Activated CD4-positive, alpha-beta T cell treated with anti-CD3 and anti-CD28 coated beads, Interleukin-2, amount 10 ng/mL, durations not matched to agents 7 days and 5 days (primary cell): Measurements from ENCODE around the gene FAM240A. TPM values are rescaled to one million over a fixed set of nuclear protein-coding genes. Genes with fewer than 3 reads are reported as not detected.

Experiments
- CTCF ChIA-PET: fragments of 350-600 bp; sonication (Branson Sonifier 250); formaldehyde crosslinking; loops from one replicate; lab custom pipeline; 2021; ENCODE audit warnings: antibody characterized with exemption; lab: Charles Lee
- POLR2A ChIA-PET: fragments of 350-600 bp; sonication (Branson Sonifier 250); formaldehyde crosslinking; loops from one replicate; lab custom pipeline; 2021; ENCODE audit warnings: antibody characterized with exemption; lab: Charles Lee
- DNase-seq: peaks from one replicate; pipeline ENCODE4 v3.0.0-alpha.2; 2020
- H3K27ac Mint-ChIP-seq: one replicate; pipeline ENCODE4 v1.8.0; 2021; ENCODE audit warnings: mild to moderate bottlenecking, moderate library complexity, mixed read lengths
- H3K27me3 Mint-ChIP-seq: one replicate; pipeline ENCODE4 v1.8.0; 2021; ENCODE audit warnings: mixed read lengths
- H3K36me3 Mint-ChIP-seq: one replicate; pipeline ENCODE4 v1.8.0; 2021; ENCODE audit warnings: low read depth, mixed read lengths
- H3K4me1 Mint-ChIP-seq: one replicate; pipeline ENCODE4 v1.8.0; 2021; ENCODE audit warnings: mixed read lengths
- H3K4me3 Mint-ChIP-seq: one replicate; pipeline ENCODE4 v1.8.0; 2021; ENCODE audit warnings: mild to moderate bottlenecking, moderate library complexity, mixed read lengths
- H3K9me3 Mint-ChIP-seq: one replicate; pipeline ENCODE4 v1.8.0; 2021; ENCODE audit warnings: mixed read lengths
- total RNA-seq, 2 experiments: library from RNA; stranded (reverse); gene quantifications; one replicate each; pipeline ENCODE4 v1.2.3, GENCODE V29; 2021

The FAM240A gene
- total RNA-seq, 2 experiments from 2014 or later, result not detected

- CTCF ChIA-PET, result no interaction called here
- no peaks in the 10 kb centered on the region for H3K36me3 Mint-ChIP-seq
These were observed 57.9 kb downstream of the FAM240A start for GRCh38 chr3:46670000-46670890.

GRCh38 chr3:46670891-46671427 is 58.6 kb downstream of the FAM240A start:
- DNase-seq, result no peak
- no peak overlapping the region for H3K4me3 Mint-ChIP-seq
- POLR2A ChIA-PET, result no interaction called here
- H3K4me1 Mint-ChIP-seq, result no peaks in the 10 kb centered on the region
- H3K27ac Mint-ChIP-seq, result no peak overlapping the region
- no peaks in the 10 kb centered on the region for H3K36me3 Mint-ChIP-seq
- no peaks in the 10 kb centered on the region for H3K9me3 Mint-ChIP-seq
- no peaks in the 10 kb centered on the region for H3K27me3 Mint-ChIP-seq
- CTCF ChIA-PET, result interaction anchor here (0.7 kb wide), 1 partner anchor 41 kb away, joined by 4 read pairs; no protein-coding TSS in a partner anchor

More at GRCh38 chr3:46670000-46670890, 57.9 kb downstream of the FAM240A start:
- no peak overlapping the region for H3K27ac Mint-ChIP-seq
- H3K27me3 Mint-ChIP-seq, result no peaks in the 10 kb centered on the region
- H3K4me1 Mint-ChIP-seq, result no peaks in the 10 kb centered on the region
- H3K9me3 Mint-ChIP-seq, result no peaks in the 10 kb centered on the region
- POLR2A ChIA-PET, result no interaction called here
- no peak for DNase-seq
- no peak overlapping the region for H3K4me3 Mint-ChIP-seq

- Mint-ChIP-seq H3K27me3 (no peaks in the 10 kb centered on the region), H3K4me3 (no peak overlapping the region), H3K27ac (no peak overlapping the region), H3K4me1 (no peaks in the 10 kb centered on the region), H3K36me3 (no peaks in the 10 kb centered on the region), H3K9me3 (no peaks in the 10 kb centered on the region)
- ChIA-PET CTCF (interaction anchor here (0.5 to 1.0 kb wide), 3 partner anchors 11 to 573 kb away, joined by 4 to 5 read pairs (median 4); no protein-coding TSS in a partner anchor), POLR2A (no interaction called here)
- DNase-seq, result no peak
These were observed 59.4 kb downstream of the FAM240A start for GRCh38 chr3:46671541-46672348.

- Mint-ChIP-seq H3K27ac (no peak overlapping the region), H3K27me3 (no peaks in the 10 kb centered on the region), H3K4me1 (no peaks in the 10 kb centered on the region), H3K4me3 (no peak overlapping the region), H3K9me3 (no peaks in the 10 kb centered on the region), H3K36me3 (no peaks in the 10 kb centered on the region)
- ChIA-PET POLR2A (no interaction called here), CTCF (interaction anchor here (1.0 kb wide), 1 partner anchor 11 kb away, joined by 4 read pairs; no protein-coding TSS in a partner anchor)
- DNase-seq, result no peak
These were observed 60.0 kb downstream of the FAM240A start for GRCh38 chr3:46672349-46672695.

GRCh38 chr3:46673151-46674030 is 61.1 kb downstream of the FAM240A start:
- ChIA-PET POLR2A (no interaction called here), CTCF (interaction anchor here (1.0 kb wide), 1 partner anchor 12 kb away, joined by 4 read pairs; no protein-coding TSS in a partner anchor)
- DNase-seq, result no peak
- Mint-ChIP-seq H3K4me1 (no peaks in the 10 kb centered on the region), H3K27me3 (no peaks in the 10 kb centered on the region), H3K27ac (no peak overlapping the region), H3K4me3 (no peak overlapping the region), H3K9me3 (no peaks in the 10 kb centered on the region), H3K36me3 (no peaks in the 10 kb centered on the region)

GRCh38 chr3:46674031-46674845 is 61.9 kb downstream of the FAM240A start:
- Mint-ChIP-seq H3K27ac (no peak overlapping the region), H3K9me3 (no peaks in the 10 kb centered on the region), H3K27me3 (no peaks in the 10 kb centered on the region), H3K36me3 (no peaks in the 10 kb centered on the region), H3K4me1 (no peaks in the 10 kb centered on the region), H3K4me3 (no peak overlapping the region)
- ChIA-PET POLR2A (no interaction called here), CTCF (interaction anchor here (0.7 to 1.6 kb wide), 3 partner anchors 11 to 44 kb away, joined by 3 to 4 read pairs (median 3); no protein-coding TSS in a partner anchor)
- no peak for DNase-seq

- H3K27ac Mint-ChIP-seq, result no peak overlapping the region
- no peaks in the 10 kb centered on the region for H3K27me3 Mint-ChIP-seq
- CTCF ChIA-PET, result interaction anchor here (1.0 to 1.6 kb wide), 3 partner anchors 9 to 46 kb away, joined by 3 read pairs; no protein-coding TSS in a partner anchor
- DNase-seq, result no peak
- no peaks in the 10 kb centered on the region for H3K9me3 Mint-ChIP-seq
- POLR2A ChIA-PET, result no interaction called here
- H3K4me1 Mint-ChIP-seq, result no peaks in the 10 kb centered on the region
- H3K4me3 Mint-ChIP-seq, result no peak overlapping the region
- no peaks in the 10 kb centered on the region for H3K36me3 Mint-ChIP-seq
These were observed 63.1 kb downstream of the FAM240A start for GRCh38 chr3:46675426-46675825.

Other genes with a start within 250 kb of the FAM240A start
- gene CCR5, start 241.6 kb upstream of the FAM240A start, total RNA-seq, result 10 to 100 TPM; 21.6 to 25.2 TPM
- 1 to 10 TPM; 5.3 to 5.8 TPM for gene CCRL2, start 205.3 kb upstream of the FAM240A start, total RNA-seq
- not detected for gene LTF, start 147.6 kb upstream of the FAM240A start, total RNA-seq
- not detected for gene RTP3, start 114.5 kb upstream of the FAM240A start, total RNA-seq
- gene LRRC2, start 46.2 kb upstream of the FAM240A start, total RNA-seq, result under 1 TPM; 0.27 to 0.29 TPM
- gene ALS2CL, start 81.2 kb downstream of the FAM240A start, total RNA-seq, result 10 to 100 TPM; 15.5 to 16.6 TPM
- 1 to 10 TPM; 1.2 to 1.6 TPM for gene TMIE, start 88.9 kb downstream of the FAM240A start, total RNA-seq
- not detected for gene PRSS50, start 105.3 kb downstream of the FAM240A start, total RNA-seq